Trophoblast cell (in vitro differentiated cells and primary cell): ENCODE measurements around the gene CPEB2.

Source experiments
- DNase-seq, 2 donors: peaks; one replicate each; pipeline ENCODE4 v3.0.0-alpha.2; 2016
- H2AFZ ChIP-seq: 2 replicates; pipeline ENCODE4 v1.6.1; 2013; ENCODE audit warnings: low read length, moderate library complexity, mild to moderate bottlenecking; ENCODE audit not compliant: insufficient read depth, poor library complexity
- H2AK5ac ChIP-seq: 2 replicates; pipeline ENCODE4 v1.6.1; 2013; ENCODE audit warnings: mild to moderate bottlenecking, low read length
- H2BK120ac ChIP-seq: 2 replicates; pipeline ENCODE4 v1.6.1; 2013; ENCODE audit warnings: low read length, mild to moderate bottlenecking, moderate library complexity; ENCODE audit not compliant: insufficient read depth, poor library complexity
- H2BK12ac ChIP-seq: 2 replicates; pipeline ENCODE4 v1.6.1; 2013; ENCODE audit warnings: mild to moderate bottlenecking, low read length, moderate library complexity
- H2BK5ac ChIP-seq: 2 replicates; pipeline ENCODE4 v1.6.1; 2013; ENCODE audit warnings: low read length, low read depth, moderate library complexity, mild to moderate bottlenecking; ENCODE audit not compliant: poor library complexity
- H3K14ac ChIP-seq: 2 replicates; pipeline ENCODE4 v1.6.1; 2013; ENCODE audit warnings: mild to moderate bottlenecking, low read length
- H3K18ac ChIP-seq: 2 replicates; pipeline ENCODE4 v1.6.1; 2013; ENCODE audit warnings: mild to moderate bottlenecking, low read length
- H3K23ac ChIP-seq: 2 replicates; pipeline ENCODE4 v1.6.1; 2013; ENCODE audit warnings: low read length
- H3K27ac ChIP-seq: 2 replicates; pipeline ENCODE4 v1.5.1; 2013; ENCODE audit warnings: low read depth, mild to moderate bottlenecking, inconsistent platforms, low read length, moderate library complexity
- H3K27me3 ChIP-seq: 2 replicates; pipeline ENCODE4 v1.6.1; 2013; ENCODE audit warnings: inconsistent platforms, mild to moderate bottlenecking, low read length, moderate library complexity; ENCODE audit not compliant: insufficient read depth
- H3K36me3 ChIP-seq, 2 experiments: 1 replicate in 1 of 2; 2 replicates in 1 of 2; pipeline ENCODE4 v1.6.1; 2013; ENCODE audit warnings: low read length in 2 of 2, mild to moderate bottlenecking in 2 of 2, moderate library complexity in 1 of 2; ENCODE audit not compliant: insufficient read depth in 2 of 2, control insufficient read depth in 1 of 2
- H3K4ac ChIP-seq: 2 replicates; pipeline ENCODE4 v1.6.1; 2013; ENCODE audit warnings: low read depth, mild to moderate bottlenecking, low read length, moderate library complexity
- H3K4me1 ChIP-seq, 2 experiments: 1 replicate in 1 of 2; 2 replicates in 1 of 2; pipeline ENCODE4 v1.6.1; 2013; ENCODE audit warnings: low read length in 2 of 2, mild to moderate bottlenecking in 2 of 2, moderate library complexity in 1 of 2; ENCODE audit not compliant: insufficient read depth in 2 of 2, control insufficient read depth in 1 of 2
- H3K4me2 ChIP-seq: 2 replicates; pipeline ENCODE4 v1.6.1; 2013; ENCODE audit warnings: inconsistent platforms, mild to moderate bottlenecking, low read length, moderate library complexity
- H3K4me3 ChIP-seq: 2 replicates; pipeline ENCODE4 v1.5.1; 2013; ENCODE audit warnings: mild to moderate bottlenecking, low read depth, low read length, inconsistent platforms
- H3K79me1 ChIP-seq: one replicate; pipeline ENCODE4 v1.6.1; 2013; ENCODE audit warnings: low read length
- H3K79me2 ChIP-seq: 2 replicates; pipeline ENCODE4 v1.6.1; 2013; ENCODE audit warnings: low read length, mild to moderate bottlenecking; ENCODE audit not compliant: control insufficient read depth, insufficient read depth, poor library complexity
- H3K9ac ChIP-seq: 2 replicates; pipeline ENCODE4 v1.6.1; 2013; ENCODE audit warnings: mild to moderate bottlenecking, low read length
- H3K9me3 ChIP-seq: 2 replicates; pipeline ENCODE4 v1.6.1; 2013; ENCODE audit warnings: low read depth, mild to moderate bottlenecking, control low read depth, inconsistent platforms, low read length; ENCODE audit not compliant: insufficient read depth
- H4K12ac ChIP-seq: 2 replicates; pipeline ENCODE4 v1.6.1; 2013; ENCODE audit warnings: low read depth, mild to moderate bottlenecking, low read length, moderate library complexity
- H4K8ac ChIP-seq: 2 replicates; pipeline ENCODE4 v1.6.1; 2013; ENCODE audit warnings: low read depth, mild to moderate bottlenecking, low read length, moderate library complexity
- H4K91ac ChIP-seq: one replicate; pipeline ENCODE4 v1.6.1; 2013; ENCODE audit warnings: low read depth, mild to moderate bottlenecking, low read length, moderate library complexity
- WGBS: extraction: QIAGEN DNeasy Blood & Tissue Kit; methylation state at CpG from one replicate; pipeline ENCODE4 v1.1.7; 2013; ENCODE audit warnings: missing lambda C conversion rate; ENCODE audit not compliant: insufficient read length, insufficient coverage; ENCODE audit errors: extremely low coverage; 5-methylcytosine and 5-hydroxymethylcytosine counted together

Gene CPEB2

GRCh38 chr4:15031993-15032675, 29.9 kb downstream of the CPEB2 start:
- Histone ChIP-seq H3K9ac (no peak overlapping the region), H3K79me2 (no peaks in the 10 kb centered on the region), H3K27me3 (no peaks in the 10 kb centered on the region), H3K14ac (no peak overlapping the region), H3K4me2 (no peak overlapping the region), H2BK12ac (no peak overlapping the region), H3K79me1 (no peaks in the 10 kb centered on the region), H4K91ac (no peak overlapping the region), H2AK5ac (no peak overlapping the region), H3K4me3 (no peak overlapping the region), H2BK5ac (no peak overlapping the region), H3K23ac (no peak overlapping the region), H3K9me3 (no peaks in the 10 kb centered on the region), H3K36me3 (peaks cover 0 to 1% of the 10 kb centered on the region in 2 experiments), H4K12ac (no peak overlapping the region), H3K27ac (no peak overlapping the region), H3K4me1 (peaks cover 0 to 2% of the 10 kb centered on the region in 2 experiments), H2AFZ (no peak overlapping the region), H3K4ac (no peak overlapping the region), H2BK120ac (no peak overlapping the region), H3K18ac (no peak overlapping the region), H4K8ac (no peak overlapping the region)
- DNase-seq, result no peak
- WGBS, result no CpG with 5 or more reads among the region's 2 CpGs

- Histone ChIP-seq H3K27me3 (no peaks in the 10 kb centered on the region), H3K4me1 (peaks cover 0 to 2% of the 10 kb centered on the region in 2 experiments), H3K9me3 (no peaks in the 10 kb centered on the region), H3K23ac (no peak overlapping the region), H3K4me2 (no peak overlapping the region), H3K4ac (no peak overlapping the region), H4K91ac (no peak overlapping the region), H3K79me2 (no peaks in the 10 kb centered on the region), H2BK120ac (no peak overlapping the region), H4K8ac (no peak overlapping the region), H3K36me3 (peaks cover 0 to 1% of the 10 kb centered on the region in 2 experiments), H2AFZ (no peak overlapping the region), H3K9ac (no peak overlapping the region), H3K27ac (peak overlapping the region; percentile 52), H3K18ac (no peak overlapping the region), H3K79me1 (no peaks in the 10 kb centered on the region), H3K14ac (no peak overlapping the region), H2BK5ac (no peak overlapping the region), H2AK5ac (no peak overlapping the region), H2BK12ac (no peak overlapping the region), H3K4me3 (no peak overlapping the region), H4K12ac (no peak overlapping the region)
- peak; percentile 91 to 94 for DNase-seq
- no CpG with 5 or more reads among the region's 6 CpGs for WGBS
Observed at GRCh38 chr4:15034071-15034764, 31.9 kb downstream of the CPEB2 start.

GRCh38 chr4:15035159-15035558, 32.9 kb downstream of the CPEB2 start:
- no peak overlapping the region for H2AK5ac ChIP-seq
- peaks cover 0 to 1% of the 10 kb centered on the region in 2 experiments for H3K36me3 ChIP-seq
- H3K27ac ChIP-seq, result no peak overlapping the region
- no peak overlapping the region for H3K4me3 ChIP-seq
- no peak overlapping the region for H4K91ac ChIP-seq
- no peak overlapping the region for H2BK12ac ChIP-seq
- no peak overlapping the region for H4K8ac ChIP-seq
- no peaks in the 10 kb centered on the region for H3K9me3 ChIP-seq
- no peak overlapping the region for H2BK5ac ChIP-seq
- H3K14ac ChIP-seq, result no peak overlapping the region
- H3K79me1 ChIP-seq, result no peaks in the 10 kb centered on the region
- H3K79me2 ChIP-seq, result no peaks in the 10 kb centered on the region
- H3K4me2 ChIP-seq, result no peak overlapping the region
- H3K23ac ChIP-seq, result no peak overlapping the region
- no peak overlapping the region for H2AFZ ChIP-seq
- H4K12ac ChIP-seq, result no peak overlapping the region
- H3K4ac ChIP-seq, result no peak overlapping the region
- no peak overlapping the region for H2BK120ac ChIP-seq
- H3K4me1 ChIP-seq, result peaks cover 0 to 2% of the 10 kb centered on the region in 2 experiments
- DNase-seq, result no peak
- no peak overlapping the region for H3K18ac ChIP-seq
- H3K27me3 ChIP-seq, result no peaks in the 10 kb centered on the region
- H3K9ac ChIP-seq, result no peak overlapping the region

- H2BK120ac ChIP-seq, result no peak overlapping the region
- peaks cover 0 to 1% of the 10 kb centered on the region in 2 experiments for H3K36me3 ChIP-seq
- no peaks in the 10 kb centered on the region for H3K79me1 ChIP-seq
- H3K4me1 ChIP-seq, result peaks cover 0 to 2% of the 10 kb centered on the region in 2 experiments
- DNase-seq, result peak; percentile 5 to 82
- H3K79me2 ChIP-seq, result no peaks in the 10 kb centered on the region
- no peak overlapping the region for H3K27ac ChIP-seq
- H3K18ac ChIP-seq, result no peak overlapping the region
- H3K9me3 ChIP-seq, result no peaks in the 10 kb centered on the region
- H3K4ac ChIP-seq, result no peak overlapping the region
- H3K27me3 ChIP-seq, result no peaks in the 10 kb centered on the region
- H2AK5ac ChIP-seq, result no peak overlapping the region
- no peak overlapping the region for H4K12ac ChIP-seq
- H3K14ac ChIP-seq, result no peak overlapping the region
- H4K8ac ChIP-seq, result no peak overlapping the region
- no peak overlapping the region for H3K4me3 ChIP-seq
- no peak overlapping the region for H3K4me2 ChIP-seq
- no peak overlapping the region for H2BK12ac ChIP-seq
- H2BK5ac ChIP-seq, result no peak overlapping the region
- no peak overlapping the region for H3K23ac ChIP-seq
- H4K91ac ChIP-seq, result no peak overlapping the region
- H3K9ac ChIP-seq, result no peak overlapping the region
- H2AFZ ChIP-seq, result no peak overlapping the region
Observed at GRCh38 chr4:15037923-15038541, 35.8 kb downstream of the CPEB2 start.
